PC-9 (cell line): ENCODE data around the gene PIGZ.

Experiments
- EZH2 ChIP-seq: fragments of 200-600 bp; sonication (generic); IDR thresholded peaks from 2 replicates; pipeline ENCODE4 v1.8.0; 2017; ENCODE audit warnings: antibody characterized with exemption, low read depth
- TF ChIP-seq, protein P1 (sequence below): fragments of 200-600 bp; sonication (generic); conservative IDR thresholded peaks from 2 replicates; pipeline ENCODE4 v1.6.1; 2017; ENCODE audit warnings: mixed run types, antibody characterized with exemption, mild to moderate bottlenecking, moderate library complexity

DNA sequence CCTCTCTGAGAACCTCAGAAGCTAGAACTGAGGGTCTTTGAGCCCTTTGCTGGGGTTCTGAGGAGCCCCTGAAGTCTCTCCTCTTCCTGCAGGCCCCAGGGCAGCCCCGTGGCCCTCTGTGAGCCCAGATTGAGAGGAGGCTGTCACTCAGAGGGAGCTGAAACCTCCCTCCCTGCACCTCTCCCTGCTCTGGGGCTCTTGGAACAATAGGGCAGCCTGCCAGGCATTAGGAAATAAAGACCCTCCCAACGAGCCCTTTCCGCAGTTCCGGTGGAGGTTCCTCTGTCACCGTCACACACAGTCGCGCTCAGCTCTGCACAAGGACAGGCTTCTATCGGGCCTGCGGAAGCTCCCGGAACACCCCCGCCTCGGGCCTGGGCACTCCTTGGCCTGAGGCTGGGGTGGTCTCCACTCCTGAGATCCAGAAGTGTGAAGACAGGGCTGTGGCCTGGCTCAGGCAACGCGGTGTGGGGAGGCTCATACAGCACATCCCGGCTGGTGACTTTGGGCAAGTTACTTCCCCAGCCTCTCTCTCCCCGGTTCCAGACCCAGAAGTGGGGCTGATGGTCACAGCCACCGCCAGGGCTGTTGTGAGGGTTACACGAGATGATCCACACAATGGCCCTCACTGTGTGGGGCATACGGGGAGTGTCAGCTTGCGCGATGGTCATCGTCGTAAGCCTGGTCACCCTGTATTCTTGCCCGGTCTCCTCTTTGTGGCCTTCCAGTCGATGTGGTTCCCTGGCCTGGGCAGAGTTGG lies 43.3 kb upstream of the PIGZ start:
- TF ChIP-seq, protein P1, sequence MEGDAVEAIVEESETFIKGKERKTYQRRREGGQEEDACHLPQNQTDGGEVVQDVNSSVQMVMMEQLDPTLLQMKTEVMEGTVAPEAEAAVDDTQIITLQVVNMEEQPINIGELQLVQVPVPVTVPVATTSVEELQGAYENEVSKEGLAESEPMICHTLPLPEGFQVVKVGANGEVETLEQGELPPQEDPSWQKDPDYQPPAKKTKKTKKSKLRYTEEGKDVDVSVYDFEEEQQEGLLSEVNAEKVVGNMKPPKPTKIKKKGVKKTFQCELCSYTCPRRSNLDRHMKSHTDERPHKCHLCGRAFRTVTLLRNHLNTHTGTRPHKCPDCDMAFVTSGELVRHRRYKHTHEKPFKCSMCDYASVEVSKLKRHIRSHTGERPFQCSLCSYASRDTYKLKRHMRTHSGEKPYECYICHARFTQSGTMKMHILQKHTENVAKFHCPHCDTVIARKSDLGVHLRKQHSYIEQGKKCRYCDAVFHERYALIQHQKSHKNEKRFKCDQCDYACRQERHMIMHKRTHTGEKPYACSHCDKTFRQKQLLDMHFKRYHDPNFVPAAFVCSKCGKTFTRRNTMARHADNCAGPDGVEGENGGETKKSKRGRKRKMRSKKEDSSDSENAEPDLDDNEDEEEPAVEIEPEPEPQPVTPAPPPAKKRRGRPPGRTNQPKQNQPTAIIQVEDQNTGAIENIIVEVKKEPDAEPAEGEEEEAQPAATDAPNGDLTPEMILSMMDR, result no peak
- no peak for TF ChIP-seq EZH2
